RPMI8226 (cell line): ENCODE data around the gene CD164.
A peak's percentile ranks its signal among the peaks of the same experiment; 100 is the strongest.
"Not testable (repeated sequence)": the region's sequence is repeated elsewhere in the genome, so short reads cannot be mapped to it uniquely, and the experiment has no call there.

Experiments
- DNase-seq: peaks from one replicate; pipeline ENCODE4 v3.0.0-alpha.2; 2015

CD164 gene

GRCh38 chr6:109373762-109374161 lies 8.5 kb downstream of the CD164 start:
- DNase-seq, result no peak

DNA sequence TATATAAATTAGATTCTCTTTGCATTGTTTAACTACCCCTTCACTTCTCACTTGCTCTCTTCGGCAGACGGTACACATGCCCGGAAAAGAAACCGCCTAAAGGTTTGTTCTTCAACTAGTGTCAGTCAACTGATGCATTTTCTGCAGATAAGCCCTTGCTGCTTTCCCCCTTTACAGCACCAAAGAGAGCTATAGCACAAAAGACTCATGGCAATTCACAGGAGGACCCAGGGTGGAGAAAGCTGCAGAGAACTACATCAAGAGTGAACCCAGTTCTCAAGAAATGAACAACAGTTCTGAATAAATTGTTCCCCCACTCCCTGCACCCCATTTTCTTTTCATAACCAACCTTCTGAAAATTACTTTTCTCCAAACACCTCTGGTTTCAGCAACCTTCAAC lies 8.9 kb downstream of the CD164 start:
- DNase-seq, result no peak

DNA sequence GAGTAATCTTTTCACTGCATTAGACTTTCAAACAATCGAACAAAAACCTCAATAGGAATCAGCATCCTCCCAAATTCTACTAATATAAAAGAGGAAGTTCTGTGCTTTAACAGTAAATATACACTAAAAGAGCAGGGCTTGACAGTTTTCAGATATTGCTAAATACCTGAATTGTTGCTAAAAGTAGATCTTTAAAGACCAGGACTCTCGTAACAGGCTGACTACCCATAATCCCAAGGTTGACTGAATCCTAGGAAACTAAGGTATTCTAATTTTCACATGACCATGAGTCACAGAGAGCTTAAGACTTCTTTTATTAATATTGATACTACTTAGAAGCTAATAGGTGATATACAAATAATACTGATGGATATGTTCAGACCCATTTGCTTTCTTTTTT lies 10.1 kb downstream of the CD164 start:
- no peak for DNase-seq

DNA sequence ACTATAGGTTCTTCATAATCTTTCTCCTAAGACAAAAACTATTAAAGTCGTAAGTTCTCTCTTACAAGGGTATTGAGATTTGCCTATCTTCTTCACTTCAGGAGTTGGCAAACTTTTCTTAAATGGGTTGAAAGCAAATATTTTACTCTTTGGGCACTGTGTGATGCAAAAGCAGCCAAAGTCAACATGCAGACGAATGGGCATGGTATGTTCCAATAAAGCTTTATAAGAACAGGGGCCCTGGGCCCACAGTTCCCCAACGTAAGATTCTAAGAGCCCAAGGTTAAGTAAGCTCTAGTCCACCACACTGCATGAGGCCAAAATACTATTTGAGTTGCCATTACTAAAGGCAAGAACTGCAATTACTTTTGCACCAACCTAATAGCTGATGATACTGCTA lies 11.5 kb downstream of the CD164 start:
- DNase-seq, result no peak

- DNase-seq, result no peak
Measured at GRCh38 chr6:109370336-109370735, 11.9 kb downstream of the CD164 start.

- no peak for DNase-seq
Measured at GRCh38 chr6:109369728-109370127, 12.5 kb downstream of the CD164 start.

- not testable (repeated sequence) for DNase-seq
Measured at GRCh38 chr6:109364382-109365078, 17.7 kb downstream of the CD164 start.

DNA sequence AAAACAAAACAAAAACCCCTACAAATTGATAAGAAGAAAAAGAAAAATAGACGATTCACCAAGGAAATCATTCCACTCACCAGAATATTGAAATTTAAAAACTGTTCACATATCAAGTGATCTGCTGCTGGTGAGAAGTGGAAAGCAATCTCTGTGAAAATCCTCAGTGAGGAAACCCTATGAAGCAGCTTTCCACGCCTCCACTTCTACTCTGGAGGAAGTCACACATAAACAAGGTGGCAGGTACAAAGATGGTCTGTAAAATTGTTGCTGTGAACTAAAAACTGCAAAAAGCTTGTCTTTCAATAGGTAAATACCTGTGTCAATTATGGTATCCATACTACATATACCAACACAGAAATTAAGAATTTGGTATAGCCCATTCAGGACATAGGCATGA lies 18.5 kb downstream of the CD164 start:
- DNase-seq, result no peak

- DNase-seq, result no peak
Measured at GRCh38 chr6:109362102-109362884, 20.0 kb downstream of the CD164 start.

DNA sequence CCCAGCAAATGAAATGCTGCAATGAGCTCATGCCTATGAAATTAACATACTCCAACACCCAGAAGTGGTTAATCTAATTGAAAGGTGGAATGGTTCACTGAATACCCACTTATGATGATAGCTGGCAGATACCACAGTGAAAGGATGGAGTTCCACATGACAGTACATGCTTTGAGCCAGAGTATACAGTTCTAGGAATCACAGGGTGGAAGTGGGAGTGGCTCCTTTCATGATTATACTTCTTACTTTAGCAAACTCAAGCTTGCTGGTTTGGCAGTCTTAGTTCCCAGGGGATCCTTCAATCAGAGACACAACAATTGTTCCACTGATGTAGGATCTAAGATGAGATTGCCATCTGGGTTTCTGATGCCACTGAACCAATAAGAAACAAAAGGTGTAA lies 21.5 kb downstream of the CD164 start:
- no peak for DNase-seq

GRCh38 chr6:109360281-109360680 lies 22.0 kb downstream of the CD164 start:
- DNase-seq, result no peak

GRCh38 chr6:109359248-109359647 lies 23.0 kb downstream of the CD164 start:
- no peak for DNase-seq

- no peak for DNase-seq
Measured at GRCh38 chr6:109358204-109358603, 24.1 kb downstream of the CD164 start.

GRCh38 chr6:109356237-109356636 lies 26.0 kb downstream of the CD164 start:
- no peak for DNase-seq

DNA sequence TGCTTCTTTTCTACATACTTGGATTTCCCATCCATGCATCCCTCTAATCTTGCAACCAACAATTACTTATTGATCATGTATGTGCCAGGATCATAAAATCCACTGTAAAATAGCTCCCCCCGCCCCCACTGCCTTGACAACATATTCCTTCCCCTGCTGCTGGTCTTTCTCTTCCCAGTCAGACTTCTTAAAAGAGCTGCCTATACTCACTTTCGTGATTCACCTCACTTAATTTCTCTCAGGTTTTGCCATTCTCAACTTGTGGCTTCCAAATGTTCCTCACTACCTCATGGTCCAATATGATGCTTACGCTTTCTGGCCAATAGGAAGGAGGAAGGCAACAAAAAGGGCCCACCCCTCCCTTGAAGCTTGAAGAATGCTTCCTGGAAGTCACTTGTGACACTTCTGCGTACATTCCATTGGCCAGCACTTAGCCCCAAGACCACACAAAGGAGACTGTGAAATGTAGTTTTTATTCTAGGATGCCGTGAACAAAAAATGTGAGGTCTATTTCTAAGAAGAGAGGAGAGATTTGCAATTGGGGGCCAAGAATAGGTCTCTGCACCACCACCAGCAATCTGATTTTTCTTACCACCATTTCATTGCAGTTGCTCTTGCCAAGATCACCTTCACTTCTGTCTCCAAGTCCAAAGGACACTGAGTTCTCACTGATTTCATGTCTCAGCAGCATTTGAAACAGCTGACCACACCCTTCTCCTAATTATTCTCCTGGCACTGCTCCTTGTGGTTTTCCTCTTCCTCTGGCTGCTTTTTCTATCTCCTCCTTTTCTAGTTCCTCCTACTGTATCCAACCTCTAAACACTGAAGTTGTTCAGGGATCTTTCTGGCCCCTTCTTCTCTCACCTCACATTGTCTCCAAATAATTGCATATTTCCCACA lies 30.8 kb downstream of the CD164 start:
- no peak for DNase-seq

- DNase-seq, result peak; percentile 54
Measured at GRCh38 chr6:109349419-109349987, 32.8 kb downstream of the CD164 start.

DNA sequence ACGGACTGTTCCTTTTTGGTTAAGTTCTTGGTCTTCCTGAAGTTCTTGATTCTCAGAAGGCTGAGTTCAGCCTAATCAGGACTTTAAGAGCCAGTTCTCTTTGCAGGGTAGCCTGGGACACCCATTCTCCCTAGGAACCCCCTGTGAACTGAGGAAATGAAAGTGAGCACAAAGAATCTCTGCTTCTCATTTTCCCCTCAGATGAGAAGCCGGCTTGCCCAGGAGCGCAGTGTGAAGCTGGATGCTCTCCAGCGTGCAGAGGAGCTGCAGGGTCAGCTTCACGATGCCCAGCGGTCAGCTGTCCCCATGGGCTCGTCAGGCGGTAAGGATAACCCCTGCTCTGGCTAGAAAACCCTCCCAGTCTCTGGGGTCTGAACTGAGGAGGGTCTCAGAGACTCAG lies 34.0 kb downstream of the CD164 start:
- no peak for DNase-seq

- DNase-seq, result no peak
Measured at GRCh38 chr6:109347779-109348178, 34.5 kb downstream of the CD164 start.

DNA sequence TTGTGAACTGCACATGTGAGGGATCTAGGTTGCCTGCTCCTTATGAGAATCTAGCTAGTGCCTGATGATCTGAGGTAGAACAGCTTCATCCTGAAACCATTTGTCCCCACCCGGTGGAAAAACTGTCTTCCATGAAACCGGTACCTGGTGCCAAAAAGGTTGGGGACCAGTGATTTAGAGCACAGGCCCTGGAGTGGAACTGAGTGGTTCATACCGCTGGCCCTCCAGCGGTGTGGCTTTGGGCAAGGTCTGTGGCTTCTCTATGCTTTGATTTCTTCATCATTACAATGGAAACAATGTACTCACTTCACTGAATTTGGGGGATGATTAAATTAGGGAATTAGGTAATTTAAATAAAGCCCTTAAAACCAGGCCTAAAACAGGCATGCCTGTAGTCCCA lies 36.3 kb downstream of the CD164 start:
- no peak for DNase-seq

DNA sequence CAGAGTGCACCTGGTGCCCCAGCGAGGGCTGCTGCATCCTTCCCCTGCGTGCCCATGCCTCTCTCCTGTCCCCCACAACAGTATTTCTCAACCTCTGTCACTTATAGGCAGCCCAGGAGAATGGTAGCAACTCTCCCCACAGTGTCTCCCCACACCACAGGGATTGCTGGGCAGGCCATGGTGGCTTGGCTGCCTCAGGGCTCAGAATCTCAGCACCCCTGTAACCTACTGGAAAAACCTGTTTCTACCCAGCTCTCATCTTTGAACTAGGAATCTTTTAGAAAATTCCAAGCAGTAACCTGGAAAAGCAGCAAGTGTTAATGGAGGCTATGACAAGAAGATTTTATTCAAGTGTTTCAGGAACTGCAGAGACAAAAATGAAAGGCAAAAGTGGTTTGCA lies 38.0 kb downstream of the CD164 start:
- DNase-seq, result no peak

- DNase-seq, result no peak
Measured at GRCh38 chr6:109343518-109343917, 38.7 kb downstream of the CD164 start.

GRCh38 chr6:109342911-109343310 lies 39.4 kb downstream of the CD164 start:
- DNase-seq, result no peak

GRCh38 chr6:109342506-109342905 lies 39.8 kb downstream of the CD164 start:
- DNase-seq, result no peak
